Loucy (cell line): Measurements from ENCODE around the gene SMIM23.

Source experiments
- CTCF ChIP-seq: fragments of 200-600 bp; sonication (generic); conservative IDR thresholded peaks from 2 replicates; pipeline ENCODE4 v1.5.1; 2014; ENCODE audit warnings: mild to moderate bottlenecking, antibody characterized with exemption, low read length
- EZH2phosphoT487 ChIP-seq: fragments of 200-600 bp; IDR thresholded peaks from 2 replicates; pipeline ENCODE4 v1.6.1; 2018; ENCODE audit warnings: antibody characterized with exemption, mild to moderate bottlenecking, moderate library complexity, borderline replicate concordance

DNA sequence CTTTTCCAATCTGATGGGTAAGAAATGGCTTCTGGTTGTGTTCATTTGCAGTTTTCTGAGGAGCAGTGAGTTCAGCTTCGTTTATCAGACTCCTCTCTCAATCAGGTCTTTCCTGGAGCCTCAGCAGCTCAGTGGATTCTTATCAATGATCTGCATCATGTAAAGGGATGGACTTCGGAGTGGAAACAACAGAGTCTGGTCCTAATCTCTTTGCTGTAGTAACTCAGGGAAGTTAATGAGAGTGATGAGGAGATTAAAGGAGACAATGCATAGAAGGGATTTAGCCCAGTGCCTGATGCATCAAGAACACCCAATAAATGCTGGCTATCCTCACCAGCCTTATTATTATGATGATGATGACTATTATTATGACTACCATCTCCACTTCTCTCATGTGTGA, 47.2 kb downstream of the SMIM23 start:
- TF ChIP-seq CTCF = no peak
- TF ChIP-seq EZH2phosphoT487 = no peak
